GM12878 (cell line): ENCODE data around the gene AGBL5. TPM values are rescaled to one million over a fixed set of nuclear protein-coding genes. Genes with fewer than 3 reads are reported as not detected.

Experiments used
- BACH1 ChIP-seq: fragments of 450-650 bp; IDR thresholded peaks from 2 replicates; pipeline ENCODE4 v1.6.1; 2017; ENCODE audit warnings: mild to moderate bottlenecking, borderline replicate concordance
- CHD4 ChIP-seq: fragments of 200-600 bp; sonication (generic); IDR thresholded peaks from 2 replicates; pipeline ENCODE4 v1.6.1; 2016; ENCODE audit warnings: mild to moderate bottlenecking
- CREM ChIP-seq: IDR thresholded peaks from 2 replicates; pipeline ENCODE4 v1.6.1; 2014; ENCODE audit warnings: antibody characterized with exemption, low read depth
- JUND ChIP-seq: IDR thresholded peaks from 2 replicates; pipeline ENCODE4 v1.6.1; 2012; ENCODE audit warnings: low read depth, mild to moderate bottlenecking, low read length, improper control_type of control experiment, moderate library complexity
- MEF2A ChIP-seq: IDR thresholded peaks from 2 replicates; pipeline ENCODE4 v1.6.1; 2011; ENCODE audit warnings: low read depth, mild to moderate bottlenecking, low read length, moderate library complexity; ENCODE audit not compliant: insufficient read depth
- MYC ChIP-seq: IDR thresholded peaks from 2 replicates; pipeline ENCODE4 v1.6.1; 2011; ENCODE audit warnings: mild to moderate bottlenecking, low read length, moderate library complexity, inconsistent platforms; ENCODE audit not compliant: insufficient read depth, insufficient replicate concordance, insufficient read length, severe bottlenecking
- NBN ChIP-seq: fragments of 450-650 bp; IDR thresholded peaks from 2 replicates; pipeline ENCODE4 v1.6.1; 2016
- PAX8 ChIP-seq: fragments of 450-650 bp; IDR thresholded peaks from 2 replicates; pipeline ENCODE4 v1.6.1; 2017; ENCODE audit warnings: mild to moderate bottlenecking, moderate library complexity
- POLR2AphosphoS2 ChIP-seq: IDR thresholded peaks from 2 replicates; pipeline ENCODE4 v1.6.1; 2011; ENCODE audit warnings: low read depth, mild to moderate bottlenecking, low read length, improper control_type of control experiment, moderate library complexity
- POLR2AphosphoS5 ChIP-seq: IDR thresholded peaks from 2 replicates; pipeline ENCODE4 v1.6.1; 2011; ENCODE audit warnings: mild to moderate bottlenecking, low read length, inconsistent platforms
- SIN3A ChIP-seq: IDR thresholded peaks from 2 replicates; pipeline ENCODE4 v1.6.1; 2012; ENCODE audit warnings: low read depth, low read length, improper control_type of control experiment
- SMARCA5 ChIP-seq: fragments of 450-650 bp; IDR thresholded peaks from 2 replicates; pipeline ENCODE4 v1.6.1; 2017; ENCODE audit warnings: mild to moderate bottlenecking
- SREBF1 ChIP-seq: IDR thresholded peaks from 2 replicates; pipeline ENCODE4 v1.6.1; 2012; ENCODE audit warnings: mild to moderate bottlenecking, low read length
- SREBF2 ChIP-seq: IDR thresholded peaks from 2 replicates; pipeline ENCODE4 v1.6.1; 2012; ENCODE audit warnings: mild to moderate bottlenecking, low read length
- SUZ12 ChIP-seq: fragments of 200-600 bp; sonication (generic); IDR thresholded peaks from one replicate; pipeline ENCODE4 v1.6.1; 2018; ENCODE audit warnings: antibody characterized with exemption, mild to moderate bottlenecking; ENCODE audit not compliant: unreplicated experiment
- TCF12 ChIP-seq: IDR thresholded peaks from 2 replicates; pipeline ENCODE4 v1.6.1; 2011; ENCODE audit warnings: low read depth, mild to moderate bottlenecking, low read length
- ZBED1 ChIP-seq: IDR thresholded peaks from 2 replicates; pipeline ENCODE4 v1.6.1; 2016; ENCODE audit warnings: borderline replicate concordance
- ZNF274 ChIP-seq: IDR thresholded peaks from one replicate; pipeline ENCODE4 v1.8.0; 2011; ENCODE audit not compliant: insufficient read length, insufficient read depth
- ZNF384 ChIP-seq: IDR thresholded peaks from 2 replicates; pipeline ENCODE4 v1.6.1; 2012; ENCODE audit warnings: low read depth, mild to moderate bottlenecking, low read length, improper control_type of control experiment, borderline replicate concordance
- polyA plus RNA-seq, 11 experiments: library from polyadenylated mRNA; depleted of rRNA in 4 of 11; unstranded in 6 of 11; stranded (reverse) in 5 of 11; fragments of >200 nt; fragmentation: Nextera tagmentation in 4 of 11; fragmentation: Illumina TruSeq in 1 of 11; extraction: Ambion mirVana in 4 of 11; extraction: Trizol in 1 of 11; gene quantifications; 1 replicate in 1 of 11; 2 replicates in 10 of 11; pipeline versions ENCODE4 v1.2.1 to v1.2.3, GENCODE V29; 2011 to 2016; ENCODE audit warnings: inconsistent platforms in 2 of 11, missing spikeins in 2 of 11, low read depth in 1 of 11
- total RNA-seq, 4 experiments: library from RNA; depleted of rRNA in 3 of 4; stranded (reverse); fragments of >200 nt in 3 of 4; fragmentation: Illumina TruSeq in 1 of 4; extraction: Trizol in 1 of 4; gene quantifications; 2 replicates each; pipeline versions ENCODE4 v1.2.1 to v1.2.3, GENCODE V29; 2013 to 2021
- TF ChIP-seq, protein P1 (sequence below): fragments of 450-650 bp; conservative IDR thresholded peaks from 2 replicates; pipeline ENCODE4 v1.6.1; 2017; ENCODE audit warnings: mild to moderate bottlenecking, moderate library complexity
- TF ChIP-seq, protein P2 (sequence below): fragments of 450-650 bp; formaldehyde crosslinking; IDR thresholded peaks from 2 replicates; pipeline ENCODE4 v1.5.0; 2022; ENCODE audit warnings: mild to moderate bottlenecking, missing genetic modification characterization
- TF ChIP-seq, protein P3 (sequence below): IDR thresholded peaks from 2 replicates; pipeline ENCODE4 v1.6.1; 2011; ENCODE audit warnings: borderline replicate concordance, low read depth, mild to moderate bottlenecking, moderate library complexity, low read length; ENCODE audit not compliant: insufficient read depth, poor library complexity, severe bottlenecking
- TF ChIP-seq, protein P4 (sequence below): IDR thresholded peaks from 2 replicates; pipeline ENCODE4 v1.6.1; 2011; ENCODE audit warnings: mild to moderate bottlenecking, low read depth, low read length, moderate library complexity; ENCODE audit not compliant: insufficient replicate concordance

AGBL5 gene
- total and polyA plus RNA-seq, 10 of the 15 experiments (the other 5 are each of a cell fraction or from before 2014, with no cell fraction given) = 1.9 to 28.5 (median 19.5) TPM

DNA sequence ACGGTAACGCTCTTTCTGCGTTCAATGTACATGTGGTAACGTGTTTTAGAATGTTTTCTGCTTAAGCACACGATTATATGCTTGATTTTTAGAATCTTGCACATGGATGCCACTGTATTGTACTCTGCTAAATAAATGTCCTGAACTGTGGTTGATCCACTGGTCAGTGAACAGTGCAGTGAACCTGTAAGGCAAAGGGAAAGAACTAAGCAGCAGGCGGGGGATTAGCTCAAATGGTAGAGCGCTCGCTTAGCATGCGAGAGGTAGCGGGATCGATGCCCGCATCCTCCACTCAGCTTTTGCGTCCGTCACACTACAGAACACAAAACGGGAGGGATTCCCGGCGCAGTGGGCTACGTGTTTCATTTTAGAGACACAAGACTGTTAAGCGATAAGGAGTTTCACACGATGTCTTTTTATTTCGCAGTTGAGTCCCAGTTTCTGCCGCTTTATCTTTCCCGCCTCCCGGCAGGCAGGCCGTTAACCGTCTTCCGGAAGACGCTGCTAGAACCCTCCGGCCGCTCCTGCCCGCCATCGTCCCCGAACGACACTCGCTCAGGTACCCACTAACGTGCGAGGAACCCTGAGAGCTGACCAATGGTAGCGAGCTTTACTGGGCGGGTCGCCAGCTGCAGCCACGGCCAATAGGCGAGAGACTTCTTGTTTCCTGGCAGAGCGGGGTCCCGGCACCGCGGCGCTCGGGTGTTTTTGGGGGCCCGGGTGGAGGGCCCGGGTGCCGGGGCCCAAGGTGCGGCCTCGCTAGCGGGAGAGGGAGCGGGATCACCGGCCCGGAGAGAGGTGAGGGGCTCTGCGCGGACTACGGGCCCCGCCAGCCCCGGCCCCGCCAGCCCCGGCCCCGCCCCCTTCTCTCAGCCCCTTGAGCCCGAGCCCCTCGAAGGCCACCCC, at the start of gene AGBL5 (continued):
- TF ChIP-seq, protein P1, sequence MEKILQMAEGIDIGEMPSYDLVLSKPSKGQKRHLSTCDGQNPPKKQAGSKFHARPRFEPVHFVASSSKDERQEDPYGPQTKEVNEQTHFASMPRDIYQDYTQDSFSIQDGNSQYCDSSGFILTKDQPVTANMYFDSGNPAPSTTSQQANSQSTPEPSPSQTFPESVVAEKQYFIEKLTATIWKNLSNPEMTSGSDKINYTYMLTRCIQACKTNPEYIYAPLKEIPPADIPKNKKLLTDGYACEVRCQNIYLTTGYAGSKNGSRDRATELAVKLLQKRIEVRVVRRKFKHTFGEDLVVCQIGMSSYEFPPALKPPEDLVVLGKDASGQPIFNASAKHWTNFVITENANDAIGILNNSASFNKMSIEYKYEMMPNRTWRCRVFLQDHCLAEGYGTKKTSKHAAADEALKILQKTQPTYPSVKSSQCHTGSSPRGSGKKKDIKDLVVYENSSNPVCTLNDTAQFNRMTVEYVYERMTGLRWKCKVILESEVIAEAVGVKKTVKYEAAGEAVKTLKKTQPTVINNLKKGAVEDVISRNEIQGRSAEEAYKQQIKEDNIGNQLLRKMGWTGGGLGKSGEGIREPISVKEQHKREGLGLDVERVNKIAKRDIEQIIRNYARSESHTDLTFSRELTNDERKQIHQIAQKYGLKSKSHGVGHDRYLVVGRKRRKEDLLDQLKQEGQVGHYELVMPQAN = peak; percentile 61
- TF ChIP-seq POLR2AphosphoS5 (peak; percentile 88), ZNF274 (no peak), ZNF384 (no peak), JUND (0 out of 2 replicates have a peak, but pooled peaks have one; percentile 8), SMARCA5 (peak; percentile 92), ZBED1 (peak; percentile 92), CREM (peak; percentile 41; the same call in 1 of the 2 replicates), CHD4 (no peak), SREBF1 (no peak), PAX8 (no peak), TCF12 (no peak), POLR2AphosphoS2 (peak; percentile 66), SIN3A (peak; percentile 84), SREBF2 (peak; percentile 92), NBN (peak; percentile 96), SUZ12 (no peak), MYC (no peak), MEF2A (0 out of 2 replicates have a peak, but pooled peaks have one; percentile 58), BACH1 (peak; percentile 36; the same call in 1 of the 2 replicates)
- TF ChIP-seq, protein P2, sequence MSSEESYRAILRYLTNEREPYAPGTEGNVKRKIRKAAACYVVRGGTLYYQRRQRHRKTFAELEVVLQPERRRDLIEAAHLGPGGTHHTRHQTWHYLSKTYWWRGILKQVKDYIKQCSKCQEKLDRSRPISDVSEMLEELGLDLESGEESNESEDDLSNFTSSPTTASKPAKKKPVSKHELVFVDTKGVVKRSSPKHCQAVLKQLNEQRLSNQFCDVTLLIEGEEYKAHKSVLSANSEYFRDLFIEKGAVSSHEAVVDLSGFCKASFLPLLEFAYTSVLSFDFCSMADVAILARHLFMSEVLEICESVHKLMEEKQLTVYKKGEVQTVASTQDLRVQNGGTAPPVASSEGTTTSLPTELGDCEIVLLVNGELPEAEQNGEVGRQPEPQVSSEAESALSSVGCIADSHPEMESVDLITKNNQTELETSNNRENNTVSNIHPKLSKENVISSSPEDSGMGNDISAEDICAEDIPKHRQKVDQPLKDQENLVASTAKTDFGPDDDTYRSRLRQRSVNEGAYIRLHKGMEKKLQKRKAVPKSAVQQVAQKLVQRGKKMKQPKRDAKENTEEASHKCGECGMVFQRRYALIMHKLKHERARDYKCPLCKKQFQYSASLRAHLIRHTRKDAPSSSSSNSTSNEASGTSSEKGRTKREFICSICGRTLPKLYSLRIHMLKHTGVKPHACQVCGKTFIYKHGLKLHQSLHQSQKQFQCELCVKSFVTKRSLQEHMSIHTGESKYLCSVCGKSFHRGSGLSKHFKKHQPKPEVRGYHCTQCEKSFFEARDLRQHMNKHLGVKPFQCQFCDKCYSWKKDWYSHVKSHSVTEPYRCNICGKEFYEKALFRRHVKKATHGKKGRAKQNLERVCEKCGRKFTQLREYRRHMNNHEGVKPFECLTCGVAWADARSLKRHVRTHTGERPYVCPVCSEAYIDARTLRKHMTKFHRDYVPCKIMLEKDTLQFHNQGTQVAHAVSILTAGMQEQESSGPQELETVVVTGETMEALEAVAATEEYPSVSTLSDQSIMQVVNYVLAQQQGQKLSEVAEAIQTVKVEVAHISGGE (CRISPR knock-in tag) = peak; percentile 54
- TF ChIP-seq, protein P3, sequence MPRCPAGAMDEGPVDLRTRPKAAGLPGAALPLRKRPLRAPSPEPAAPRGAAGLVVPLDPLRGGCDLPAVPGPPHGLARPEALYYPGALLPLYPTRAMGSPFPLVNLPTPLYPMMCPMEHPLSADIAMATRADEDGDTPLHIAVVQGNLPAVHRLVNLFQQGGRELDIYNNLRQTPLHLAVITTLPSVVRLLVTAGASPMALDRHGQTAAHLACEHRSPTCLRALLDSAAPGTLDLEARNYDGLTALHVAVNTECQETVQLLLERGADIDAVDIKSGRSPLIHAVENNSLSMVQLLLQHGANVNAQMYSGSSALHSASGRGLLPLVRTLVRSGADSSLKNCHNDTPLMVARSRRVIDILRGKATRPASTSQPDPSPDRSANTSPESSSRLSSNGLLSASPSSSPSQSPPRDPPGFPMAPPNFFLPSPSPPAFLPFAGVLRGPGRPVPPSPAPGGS = no peak
- TF ChIP-seq, protein P4, sequence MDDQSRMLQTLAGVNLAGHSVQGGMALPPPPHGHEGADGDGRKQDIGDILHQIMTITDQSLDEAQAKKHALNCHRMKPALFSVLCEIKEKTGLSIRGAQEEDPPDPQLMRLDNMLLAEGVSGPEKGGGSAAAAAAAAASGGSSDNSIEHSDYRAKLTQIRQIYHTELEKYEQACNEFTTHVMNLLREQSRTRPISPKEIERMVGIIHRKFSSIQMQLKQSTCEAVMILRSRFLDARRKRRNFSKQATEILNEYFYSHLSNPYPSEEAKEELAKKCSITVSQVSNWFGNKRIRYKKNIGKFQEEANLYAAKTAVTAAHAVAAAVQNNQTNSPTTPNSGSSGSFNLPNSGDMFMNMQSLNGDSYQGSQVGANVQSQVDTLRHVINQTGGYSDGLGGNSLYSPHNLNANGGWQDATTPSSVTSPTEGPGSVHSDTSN = peak; percentile 54
